Stimulated activated CD4-positive, alpha-beta T cell treated with anti-CD3 and anti-CD28 coated beads, Interleukin-12 subunit alpha, Interleukin-12 subunit beta, amount 100 ng/mL, for 4 hours (primary cell): ENCODE data around the gene JADE1.

Experiments
- DNase-seq: peaks from one replicate; pipeline ENCODE4 v3.0.0-alpha.2; 2020

JADE1 gene

DNA sequence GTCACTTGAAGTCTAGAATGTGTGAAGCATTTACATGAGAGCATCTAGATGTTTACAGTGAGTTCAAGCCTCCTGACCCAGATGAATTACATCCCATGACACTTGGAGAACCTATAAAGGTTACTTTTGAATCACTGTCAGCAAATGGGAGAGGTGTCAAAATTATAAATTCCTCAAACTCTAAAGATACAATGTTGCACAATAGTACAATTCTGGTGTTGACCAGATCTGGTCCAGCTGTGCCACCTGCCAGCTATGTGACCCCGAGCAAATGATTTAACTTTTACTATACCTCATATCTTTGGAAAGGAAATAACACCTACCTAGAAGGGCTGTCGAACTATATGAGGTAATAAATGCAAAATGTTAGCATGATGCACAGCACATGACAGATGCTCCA lies 69.8 kb downstream of the JADE1 start:
- DNase-seq: no peak

DNA sequence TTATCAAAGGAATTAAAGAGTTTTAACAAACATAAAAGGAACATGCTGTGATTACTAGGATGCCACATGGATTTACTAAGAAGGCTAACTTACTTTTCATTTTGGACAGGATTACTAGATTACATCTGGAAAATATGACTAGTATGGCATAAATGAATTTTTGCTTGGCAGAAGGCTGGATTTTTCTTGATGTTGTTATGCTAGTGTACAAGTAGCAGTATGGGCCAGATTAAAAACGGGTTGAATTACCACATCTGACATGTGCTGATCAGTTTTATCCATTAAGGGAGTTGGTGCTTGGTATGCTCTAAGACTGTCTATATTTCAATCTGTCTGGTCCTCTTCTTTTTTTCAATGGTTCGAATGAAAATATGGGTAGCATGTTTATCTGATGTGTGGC lies 70.5 kb downstream of the JADE1 start:
- DNase-seq: no peak

DNA sequence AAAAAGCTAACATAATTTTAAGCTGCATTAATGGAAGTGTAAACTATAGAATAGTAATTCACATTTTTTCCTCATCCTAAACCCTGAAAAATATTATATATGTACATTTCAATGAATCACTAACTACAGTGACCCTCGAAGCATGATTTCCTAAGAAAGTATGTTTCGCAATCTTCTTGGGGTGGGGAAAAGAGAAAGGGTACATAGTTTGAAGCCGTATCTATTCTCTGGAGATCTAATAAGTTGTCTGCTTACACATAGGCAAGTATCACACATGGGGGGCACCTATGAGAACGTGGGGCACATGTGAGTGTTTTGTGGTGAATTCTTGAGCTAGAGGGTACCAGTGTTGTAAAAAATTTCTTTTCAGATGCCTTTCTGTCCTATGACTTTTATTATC lies 71.2 kb downstream of the JADE1 start:
- DNase-seq: no peak

DNA sequence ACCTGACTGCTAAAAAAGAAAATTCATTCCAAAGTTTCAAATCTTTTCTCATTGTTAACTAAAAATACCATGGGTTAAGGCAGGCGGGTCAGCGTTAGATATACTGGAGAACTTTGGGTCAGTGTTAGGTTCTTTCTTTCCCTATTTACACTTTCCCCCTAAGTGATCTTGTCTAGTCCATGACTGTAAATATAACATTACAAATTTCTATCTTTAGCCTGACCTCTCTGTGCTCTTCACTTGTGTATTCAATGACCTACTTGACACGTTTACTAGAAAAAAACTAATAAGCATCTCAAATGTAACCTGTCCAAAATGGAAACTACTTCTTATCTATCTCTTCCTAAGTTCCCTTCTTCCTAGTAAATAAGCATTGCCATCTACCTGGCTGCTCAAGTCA lies 95.3 kb downstream of the JADE1 start:
- DNase-seq: no peak

DNA sequence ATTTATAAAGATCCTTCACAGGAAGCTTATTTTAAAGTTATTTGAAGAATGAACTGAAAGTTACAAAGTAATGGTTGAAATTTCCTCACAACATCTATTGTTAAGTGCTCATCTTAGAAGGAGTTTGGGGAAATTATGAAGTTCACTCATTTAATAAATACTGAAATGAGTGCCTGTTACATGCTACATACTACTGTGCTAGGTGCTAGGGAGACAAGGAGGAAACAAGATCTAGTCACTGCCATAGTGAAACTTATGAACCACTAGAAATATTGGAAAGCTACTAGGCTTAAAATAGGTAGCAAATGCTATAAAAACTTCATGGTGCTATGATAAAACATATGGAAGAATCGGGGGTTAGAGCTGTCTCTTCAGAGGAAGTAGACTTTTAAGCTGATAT lies 97.1 kb downstream of the JADE1 start:
- no peak for DNase-seq

DNA sequence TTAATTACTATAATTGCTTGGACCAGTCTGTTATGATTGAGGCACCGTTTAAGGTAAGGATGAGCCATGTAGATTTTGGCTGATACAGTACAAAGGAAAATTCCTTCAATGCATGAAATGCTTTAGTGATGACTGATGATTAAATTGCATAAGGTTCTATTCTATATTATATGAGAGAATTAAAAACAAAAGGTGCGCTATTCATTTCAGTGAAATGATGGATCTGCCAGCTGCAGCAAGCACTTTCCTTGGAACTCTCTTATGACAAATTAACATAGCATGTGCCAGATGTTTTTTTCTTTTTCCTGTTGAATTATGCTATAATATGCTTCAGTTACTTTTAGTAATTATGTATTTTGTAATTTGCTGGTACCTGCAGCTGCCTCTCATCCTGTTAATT lies 98.5 kb downstream of the JADE1 start:
- no peak for DNase-seq

DNA sequence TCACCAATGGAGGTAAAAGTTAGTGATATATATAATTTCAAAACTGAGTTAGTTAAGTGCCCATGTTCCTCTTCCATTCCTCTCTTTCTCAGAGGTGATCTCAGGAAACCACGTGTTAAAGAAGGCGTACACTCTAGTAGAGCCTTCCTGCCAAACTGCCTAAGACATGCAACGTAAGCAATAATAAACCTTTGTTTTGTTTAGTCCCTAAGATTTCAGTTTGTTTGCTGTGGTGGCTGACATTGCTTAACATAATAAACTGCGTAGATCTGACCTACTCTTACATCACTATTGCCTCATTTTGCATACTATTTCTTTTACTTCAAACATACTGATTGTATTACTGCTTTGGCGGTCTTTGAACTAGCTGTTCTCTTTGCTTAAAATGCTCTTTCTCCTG lies 99.2 kb downstream of the JADE1 start:
- DNase-seq: no peak

DNA sequence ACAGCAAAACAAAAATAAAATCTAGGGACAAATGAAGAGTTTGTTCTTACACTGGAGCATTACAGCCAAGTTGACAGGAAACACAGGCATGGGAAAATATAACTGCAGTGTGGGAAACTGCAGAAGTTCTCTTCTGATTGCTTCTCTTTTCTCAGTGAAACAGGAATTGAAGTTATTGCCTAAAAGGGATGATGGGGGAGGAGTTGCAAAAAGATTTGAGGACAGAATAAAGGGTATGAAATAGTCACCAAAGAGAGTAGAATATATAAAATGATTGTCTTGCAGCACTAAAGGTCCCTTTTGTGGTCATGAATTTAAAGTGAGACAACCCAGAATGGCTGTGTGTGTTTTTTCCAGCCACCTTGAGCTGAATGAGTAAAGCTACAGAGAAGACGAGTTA lies 103.7 kb downstream of the JADE1 start:
- no peak for DNase-seq

DNA sequence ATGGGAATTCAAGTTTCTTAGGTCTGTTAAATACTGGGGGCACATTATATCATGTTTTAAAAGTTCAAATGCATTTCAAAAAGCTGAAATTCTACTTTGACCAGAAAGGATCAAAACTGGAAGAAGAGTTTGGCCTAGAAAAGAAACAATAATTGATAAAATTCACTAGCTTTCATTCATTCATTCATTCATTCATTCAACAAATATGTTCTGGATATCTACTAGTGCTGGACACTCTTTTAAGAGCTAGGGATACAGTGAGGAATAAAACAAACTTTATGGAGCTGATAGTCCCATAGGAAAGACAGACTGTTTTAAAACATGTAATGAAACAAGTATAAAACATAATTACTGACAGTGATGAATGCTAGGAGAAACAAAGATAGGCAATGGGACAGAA lies 106.0 kb downstream of the JADE1 start:
- DNase-seq: no peak

DNA sequence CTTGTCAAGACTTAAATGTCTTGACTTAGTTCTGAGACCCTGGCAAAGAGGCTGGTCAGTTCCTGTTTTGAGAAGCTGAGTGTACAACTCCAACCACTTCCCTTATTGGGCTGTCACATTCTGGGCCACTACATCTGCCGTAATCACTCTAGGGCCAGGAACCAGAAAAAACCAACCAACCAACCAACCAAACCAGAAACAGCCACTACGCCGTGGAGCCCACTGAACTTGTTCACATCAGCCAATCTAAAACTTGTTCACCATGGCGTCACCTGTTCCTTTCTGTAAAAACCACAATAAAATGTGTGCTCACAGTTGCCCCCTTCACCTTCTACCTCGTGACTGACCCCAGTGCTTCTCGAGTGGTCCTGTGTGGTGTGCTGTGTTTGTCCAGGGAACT lies 107.3 kb downstream of the JADE1 start:
- DNase-seq: no peak

DNA sequence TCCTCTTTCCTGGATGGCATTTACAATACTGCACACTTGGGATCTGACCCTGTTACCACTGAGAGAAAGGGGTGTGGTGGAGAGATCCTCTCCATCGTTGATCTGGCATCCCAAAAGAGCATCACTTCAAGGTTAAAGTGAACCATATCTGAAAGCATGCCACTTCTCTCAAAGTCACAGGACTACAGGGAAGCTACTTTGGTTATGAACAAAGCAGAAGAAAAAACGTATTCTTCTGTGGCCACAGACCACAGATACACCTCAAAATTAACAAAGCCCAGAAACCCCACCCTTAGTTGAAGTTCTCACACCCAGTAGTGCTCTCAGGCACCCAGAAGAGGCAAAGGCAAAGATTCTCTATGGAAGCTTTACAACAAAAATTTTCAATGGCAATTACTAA lies 108.3 kb downstream of the JADE1 start:
- DNase-seq: no peak

DNA sequence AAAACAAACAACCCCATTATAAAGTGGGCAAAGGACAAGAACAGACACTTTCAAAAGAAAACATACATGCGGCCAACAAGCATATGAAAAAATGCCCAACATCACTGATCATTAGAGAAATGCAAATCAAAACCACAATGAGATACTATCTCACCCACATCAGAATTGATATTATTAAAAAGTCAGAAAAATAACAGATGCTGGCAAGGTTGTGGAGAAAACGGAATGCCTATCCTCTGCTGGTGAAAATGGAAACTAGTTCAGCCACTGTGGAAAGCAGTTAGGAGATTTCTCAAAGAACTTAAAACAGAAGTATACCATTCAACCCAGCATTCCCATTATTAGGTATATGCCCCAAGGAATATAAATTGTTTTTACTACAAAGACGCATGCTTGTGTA lies 112.5 kb downstream of the JADE1 start:
- DNase-seq: no peak
